DOHH2 (cell line): Measurements from ENCODE around the gene ELFN1.

Source experiments
- H3F3A ChIP-seq: fragments of 200-600 bp; sonication (generic), shearing (Covaris generic); 2 replicates; pipeline ENCODE4 v1.6.0; 2016; ENCODE audit warnings: antibody characterized with exemption, mild to moderate bottlenecking; ENCODE audit not compliant: control insufficient read depth, insufficient read depth
- H3K27ac ChIP-seq: fragments of 200-600 bp; sonication (generic); 2 replicates; pipeline ENCODE4 v1.5.1; 2014; ENCODE audit warnings: low read depth, mild to moderate bottlenecking, low read length, moderate library complexity
- H3K27me3 ChIP-seq: fragments of 200-600 bp; sonication (generic); 2 replicates; pipeline ENCODE4 v1.6.1; 2014; ENCODE audit warnings: mild to moderate bottlenecking, low read length, mixed read lengths; ENCODE audit not compliant: control insufficient read depth
- H3K36me3 ChIP-seq: fragments of 200-600 bp; sonication (generic); 2 replicates; pipeline ENCODE4 v1.6.1; 2014; ENCODE audit warnings: mild to moderate bottlenecking, low read length, moderate library complexity, mixed read lengths; ENCODE audit not compliant: control insufficient read depth
- H3K4me1 ChIP-seq: fragments of 200-600 bp; sonication (generic); 2 replicates; pipeline ENCODE4 v1.6.1; 2014; ENCODE audit warnings: mild to moderate bottlenecking, low read length, mixed read lengths; ENCODE audit not compliant: control insufficient read depth
- H3K4me2 ChIP-seq: fragments of 200-600 bp; sonication (generic); 2 replicates; pipeline ENCODE4 v1.6.0; 2014; ENCODE audit warnings: mild to moderate bottlenecking, low read length, moderate library complexity
- H3K4me3 ChIP-seq: fragments of 200-600 bp; sonication (generic); 2 replicates; pipeline ENCODE4 v1.5.1; 2014; ENCODE audit warnings: mild to moderate bottlenecking, low read length, mixed read lengths
- H3K79me2 ChIP-seq: fragments of 200-600 bp; sonication (generic); 2 replicates; pipeline ENCODE4 v1.6.1; 2014; ENCODE audit warnings: mild to moderate bottlenecking, low read length, mixed read lengths; ENCODE audit not compliant: control insufficient read depth
- H3K9me2 ChIP-seq: fragments of 200-600 bp; sonication (generic); replicated peaks from 2 replicates; pipeline ENCODE4 v1.6.1; 2014; ENCODE audit warnings: mild to moderate bottlenecking, low read length, mixed read lengths; ENCODE audit not compliant: control insufficient read depth
- H3K9me3 ChIP-seq: fragments of 200-600 bp; sonication (generic); 2 replicates; pipeline ENCODE4 v1.6.1; 2014; ENCODE audit warnings: antibody characterized with exemption, low read length, mixed read lengths; ENCODE audit not compliant: control insufficient read depth, insufficient read depth
- H4K20me1 ChIP-seq: fragments of 200-600 bp; sonication (generic); 2 replicates; pipeline ENCODE4 v1.6.0; 2014; ENCODE audit warnings: low read depth, mild to moderate bottlenecking, antibody characterized with exemption, low read length, moderate library complexity; ENCODE audit not compliant: control insufficient read depth, insufficient read depth
- CTCF ChIP-seq: fragments of 200-600 bp; sonication (generic); IDR thresholded peaks from one replicate; pipeline ENCODE4 v1.5.1; 2014; ENCODE audit warnings: antibody characterized with exemption, mild to moderate bottlenecking, low read depth, low read length; ENCODE audit not compliant: poor library complexity, severe bottlenecking
- EZH2phosphoT487 ChIP-seq: fragments of 200-600 bp; sonication (generic); IDR thresholded peaks from 2 replicates; pipeline ENCODE4 v1.6.1; 2017; ENCODE audit warnings: borderline replicate concordance, mild to moderate bottlenecking, antibody characterized with exemption, low read length, moderate library complexity, mixed read lengths

The ELFN1 gene

GRCh38 chr7:1738511-1738910 lies 68.4 kb downstream of the ELFN1 start:
- Histone ChIP-seq H3F3A (no peaks in the 10 kb centered on the region), H3K4me2 (no peak overlapping the region), H3K79me2 (no peaks in the 10 kb centered on the region), H3K36me3 (no peaks in the 10 kb centered on the region), H3K4me3 (no peak overlapping the region), H3K9me2 (no peaks in the 10 kb centered on the region), H3K9me3 (no peaks in the 10 kb centered on the region), H4K20me1 (0 out of 2 replicates have a peak, but pooled peaks cover 6% of the 10 kb centered on the region), H3K27ac (no peak overlapping the region), H3K4me1 (peaks cover 11% of the 10 kb centered on the region), H3K27me3 (no peaks in the 10 kb centered on the region; the same call in 1 of the 2 replicates)
- no peak for TF ChIP-seq EZH2phosphoT487
- no peak for TF ChIP-seq CTCF

- Histone ChIP-seq H3F3A (no peaks in the 10 kb centered on the region), H3K9me3 (no peaks in the 10 kb centered on the region), H3K4me3 (no peak overlapping the region), H3K4me2 (no peak overlapping the region), H3K4me1 (peaks cover 11% of the 10 kb centered on the region), H3K27me3 (no peaks in the 10 kb centered on the region; the same call in 1 of the 2 replicates), H4K20me1 (0 out of 2 replicates have a peak, but pooled peaks cover 6% of the 10 kb centered on the region), H3K9me2 (no peaks in the 10 kb centered on the region), H3K27ac (no peak overlapping the region), H3K79me2 (no peaks in the 10 kb centered on the region), H3K36me3 (no peaks in the 10 kb centered on the region)
- TF ChIP-seq EZH2phosphoT487 (no peak), CTCF (no peak)
These were observed 68.9 kb downstream of the ELFN1 start for GRCh38 chr7:1738956-1739355.

GRCh38 chr7:1739593-1739992 lies 69.5 kb downstream of the ELFN1 start:
- no peaks in the 10 kb centered on the region; the same call in 1 of the 2 replicates for H3K27me3 ChIP-seq
- no peak overlapping the region for H3K4me2 ChIP-seq
- 0 out of 2 replicates have a peak, but pooled peaks cover 6% of the 10 kb centered on the region for H4K20me1 ChIP-seq
- H3K4me1 ChIP-seq = peaks cover 11% of the 10 kb centered on the region
- H3K9me3 ChIP-seq = no peaks in the 10 kb centered on the region
- no peaks in the 10 kb centered on the region for H3K79me2 ChIP-seq
- no peak overlapping the region for H3K27ac ChIP-seq
- TF ChIP-seq CTCF (no peak), EZH2phosphoT487 (no peak)
- H3K9me2 ChIP-seq = no peaks in the 10 kb centered on the region
- H3K36me3 ChIP-seq = no peaks in the 10 kb centered on the region
- H3K4me3 ChIP-seq = no peak overlapping the region
- no peaks in the 10 kb centered on the region for H3F3A ChIP-seq
